Inflammatory macrophage treated with lipopolysaccharide for 1 hour (primary cell): ENCODE measurements around the gene SYCP2L.
"Not testable (repeated sequence)": the region's sequence is repeated elsewhere in the genome, so short reads cannot be mapped to it uniquely, and the experiment has no call there.

Source experiments
- DNase-seq, 2 donors: peaks; one replicate each; pipeline ENCODE4 v3.0.0-alpha.2; 2020 to 2022

The SYCP2L gene

DNA sequence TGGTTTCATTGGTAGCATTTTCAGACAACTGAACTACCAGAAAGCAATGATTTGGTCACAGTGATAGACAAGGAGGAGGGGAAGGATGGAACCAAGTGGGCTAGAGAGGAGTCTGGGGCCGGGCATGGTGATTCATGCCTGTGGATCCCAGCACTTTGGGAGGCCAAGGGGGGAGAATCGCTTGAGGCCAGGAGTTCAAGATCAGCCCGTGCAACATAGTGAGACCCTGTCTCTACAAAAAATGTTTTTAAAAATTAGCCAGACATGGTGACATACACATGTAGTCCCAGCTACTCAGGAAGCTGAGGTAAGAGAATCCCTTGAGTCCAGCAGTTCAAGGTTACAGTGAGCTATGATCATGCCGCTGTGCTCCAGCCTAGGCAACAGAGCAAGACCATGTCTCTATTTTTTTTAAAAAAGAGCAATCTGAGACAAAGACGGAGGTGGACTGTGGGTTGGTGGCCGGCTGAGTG lies 70.6 kb downstream of the SYCP2L start:
- no peak for DNase-seq

DNA sequence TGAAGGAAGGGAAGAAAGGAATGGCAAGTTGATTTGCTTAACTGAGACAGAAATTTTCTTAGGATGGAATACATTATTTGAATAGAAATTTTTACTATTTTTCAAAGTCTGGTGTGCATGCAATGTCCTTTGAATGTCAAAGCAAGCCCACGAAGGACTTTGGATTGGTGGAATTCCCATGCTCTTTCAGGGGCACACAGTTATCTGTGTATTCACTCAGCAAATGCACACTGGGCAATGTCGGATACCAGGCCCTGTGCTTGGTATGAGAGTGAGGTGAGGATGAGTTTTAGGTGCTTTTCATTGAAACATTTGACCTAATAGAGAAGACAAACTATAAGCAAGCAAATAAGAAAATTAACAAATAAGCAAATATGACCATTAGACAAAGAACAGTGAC lies 73.3 kb downstream of the SYCP2L start:
- no peak for DNase-seq

DNA sequence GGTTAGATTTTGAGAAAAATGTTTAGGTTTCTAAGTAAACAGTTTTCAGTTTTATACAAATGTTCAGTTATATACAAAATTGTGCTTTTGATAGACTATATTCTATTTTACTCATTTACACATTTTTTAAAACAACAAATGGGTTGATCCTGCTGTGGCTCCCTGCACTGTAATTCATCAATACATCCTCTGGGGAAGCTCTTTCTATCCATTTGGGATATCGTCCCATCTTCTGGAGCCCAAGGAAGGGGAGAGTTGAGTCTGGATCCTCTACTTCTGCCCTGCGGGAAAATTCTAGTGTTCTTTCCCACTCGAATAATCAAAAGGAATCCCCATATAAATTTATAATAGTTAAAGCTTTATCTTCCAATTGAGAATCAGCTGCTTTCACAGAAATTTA lies 75.0 kb downstream of the SYCP2L start:
- no peak for DNase-seq

DNA sequence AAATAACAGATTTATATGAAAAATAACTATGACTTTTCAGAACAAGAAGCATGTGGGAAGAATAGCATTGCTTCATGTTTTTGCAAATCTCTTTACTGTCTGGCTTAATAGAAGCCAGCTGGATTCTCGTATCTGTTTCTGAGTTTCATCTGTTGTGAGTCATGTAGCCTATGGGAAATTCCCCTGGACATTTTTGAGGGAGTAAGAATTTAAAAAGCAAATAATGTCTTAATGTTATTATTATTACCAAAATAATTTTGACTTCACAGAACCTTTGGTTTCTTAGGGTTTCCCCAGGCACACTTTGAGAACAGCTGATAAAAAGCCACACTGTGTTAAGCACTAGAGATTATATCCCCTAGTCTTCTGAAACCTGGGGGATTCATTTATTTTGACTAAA lies 75.8 kb downstream of the SYCP2L start:
- DNase-seq: peak; percentile 33 to 62

DNA sequence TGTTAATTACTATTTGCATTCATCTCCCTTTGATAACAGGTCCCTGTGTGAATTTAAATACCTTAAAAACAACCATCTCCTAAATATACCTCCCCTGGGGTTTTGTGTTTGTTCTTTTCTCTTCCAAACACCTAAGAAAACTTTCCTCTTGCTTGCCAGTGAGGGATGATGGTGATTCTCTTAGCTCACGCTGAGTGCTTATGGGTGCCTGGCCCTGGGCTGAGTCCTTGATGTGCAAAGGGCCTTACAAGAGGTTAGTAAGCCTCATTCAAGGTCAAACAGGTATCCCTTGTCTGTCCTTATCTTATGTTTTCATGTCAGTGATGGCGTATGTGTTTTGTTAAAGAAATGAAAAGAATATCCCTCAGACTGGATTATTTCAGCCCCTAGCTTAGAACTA lies 76.3 kb downstream of the SYCP2L start:
- no peak for DNase-seq

DNA sequence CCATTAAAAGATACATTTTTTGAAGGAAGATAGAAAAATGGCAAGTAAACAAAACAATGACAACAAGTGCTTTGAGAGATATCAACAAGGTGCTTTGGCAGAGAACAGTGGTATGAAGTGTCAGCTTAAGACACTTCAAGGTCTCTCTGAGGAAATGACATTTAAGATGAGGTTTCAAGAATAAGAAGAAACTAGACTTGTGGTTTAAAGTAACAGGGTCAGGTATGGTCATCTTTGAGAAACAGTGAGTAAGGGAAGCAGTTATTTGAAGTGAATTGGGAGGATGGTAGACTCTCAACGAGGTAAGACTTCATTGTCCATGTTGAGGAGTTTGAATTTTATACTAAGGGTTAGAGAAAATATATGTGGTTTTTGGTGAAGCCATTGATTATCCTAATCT lies 77.8 kb downstream of the SYCP2L start:
- no peak for DNase-seq

DNA sequence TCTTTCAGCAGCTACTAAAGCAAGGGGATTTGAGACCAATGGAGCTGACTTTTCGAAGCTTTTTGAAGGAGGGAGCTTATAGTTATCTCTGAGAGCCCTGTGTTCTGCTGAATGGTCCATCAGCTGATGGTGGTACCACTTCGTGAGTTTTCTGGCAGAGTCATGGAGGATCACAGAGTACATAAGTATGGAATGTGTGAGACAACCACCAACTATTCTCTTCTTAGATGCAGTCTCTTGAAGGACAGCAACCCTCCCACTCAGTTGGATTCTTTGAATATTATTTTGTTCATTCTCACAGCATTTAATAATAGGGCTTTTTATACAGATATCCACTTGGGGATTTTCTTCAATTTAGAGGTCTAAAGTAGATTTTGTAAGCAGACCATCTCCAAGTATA lies 81.9 kb downstream of the SYCP2L start:
- DNase-seq: no peak

DNA sequence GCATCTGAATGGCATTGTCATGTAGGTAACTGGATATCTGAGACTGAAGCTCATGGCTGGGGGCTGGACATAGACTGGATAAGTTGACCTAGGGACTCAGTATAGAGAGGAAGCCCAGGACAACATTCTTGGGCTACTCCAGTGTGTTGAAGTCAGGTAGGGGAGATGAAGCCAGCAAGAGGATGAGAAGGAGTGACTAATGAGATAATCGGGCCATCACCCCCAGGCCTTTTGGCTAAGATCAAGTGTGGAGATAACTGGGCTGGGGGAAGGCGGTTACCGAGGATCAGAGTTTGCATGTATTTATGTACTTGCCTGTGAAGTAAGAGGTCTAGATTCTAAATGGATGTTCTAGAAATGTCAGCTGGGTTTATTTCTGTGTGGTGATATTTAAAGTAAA lies 83.9 kb downstream of the SYCP2L start:
- DNase-seq: no peak

DNA sequence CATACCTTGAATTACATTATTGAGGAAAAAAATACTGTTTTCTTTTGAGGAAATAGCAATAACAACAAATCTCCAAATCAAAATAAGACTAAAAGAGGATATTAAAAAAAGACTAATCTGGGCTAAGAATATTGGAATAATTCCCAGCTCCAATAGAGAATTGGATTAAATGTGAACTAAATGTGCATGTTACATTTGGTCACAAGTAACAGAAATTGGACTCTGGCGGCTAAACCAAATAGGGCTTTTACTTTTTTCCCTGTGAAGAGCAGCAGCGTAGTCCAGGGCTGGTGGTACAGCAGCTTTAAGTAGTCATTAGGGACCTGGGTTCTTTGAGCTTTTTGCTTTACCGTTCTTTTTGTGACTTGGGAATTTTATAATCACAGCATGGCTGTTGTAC lies 85.3 kb downstream of the SYCP2L start:
- DNase-seq: no peak

DNA sequence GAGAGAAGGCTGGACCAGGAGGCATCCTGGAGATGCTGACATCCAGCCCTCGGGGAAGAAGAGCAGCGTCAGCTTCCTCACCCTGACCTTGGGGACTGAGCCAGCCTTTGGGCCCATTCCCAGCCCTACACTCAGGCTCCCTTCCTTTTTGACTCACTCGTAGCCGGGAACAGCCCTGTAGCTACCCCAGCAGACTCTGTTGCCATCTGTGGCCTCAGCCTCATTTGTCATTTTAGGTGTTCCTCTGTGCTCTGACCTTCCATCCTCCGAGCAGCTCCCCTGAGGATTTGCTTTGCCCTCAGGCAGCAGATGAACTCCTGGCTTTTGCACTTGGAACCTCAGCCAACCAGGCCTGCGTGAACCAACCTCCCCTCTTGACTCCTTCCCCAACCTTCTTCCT lies 89.7 kb downstream of the SYCP2L start:
- no peak for DNase-seq

DNA sequence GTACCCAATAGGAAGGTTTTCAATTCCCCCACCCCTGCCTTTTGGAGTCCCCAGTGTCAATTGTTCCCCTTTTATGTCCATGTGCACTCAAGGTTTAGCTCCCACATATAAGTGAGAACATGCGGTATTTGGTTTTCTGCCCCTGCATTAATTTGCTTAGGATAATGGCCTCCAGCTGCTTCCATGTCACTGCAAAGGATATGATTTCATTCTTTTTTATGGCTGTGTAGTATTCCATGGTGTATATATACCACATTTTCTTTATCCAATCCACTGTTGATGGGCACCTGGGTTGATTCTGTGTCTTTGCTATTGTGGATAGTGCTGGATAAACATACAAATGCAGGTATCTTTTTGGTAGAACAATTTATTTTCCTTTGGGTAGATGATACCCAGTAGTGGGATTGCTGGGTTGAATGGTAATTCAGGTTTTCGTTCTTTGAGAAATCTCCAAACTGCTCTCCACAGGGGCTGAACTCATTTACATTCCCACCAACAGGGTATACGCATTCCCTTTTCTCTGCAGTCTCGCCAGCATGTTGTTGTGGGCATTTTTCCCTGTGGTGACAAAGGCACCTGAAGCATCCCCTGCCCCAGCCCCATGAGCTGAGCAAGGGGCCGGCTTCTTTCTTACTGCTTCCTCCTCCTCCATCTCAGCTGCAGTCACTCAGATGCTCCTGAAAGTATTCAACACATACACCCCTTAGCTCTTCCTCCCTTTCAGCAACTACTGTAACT lies 90.5 kb downstream of the SYCP2L start:
- DNase-seq: no peak

DNA sequence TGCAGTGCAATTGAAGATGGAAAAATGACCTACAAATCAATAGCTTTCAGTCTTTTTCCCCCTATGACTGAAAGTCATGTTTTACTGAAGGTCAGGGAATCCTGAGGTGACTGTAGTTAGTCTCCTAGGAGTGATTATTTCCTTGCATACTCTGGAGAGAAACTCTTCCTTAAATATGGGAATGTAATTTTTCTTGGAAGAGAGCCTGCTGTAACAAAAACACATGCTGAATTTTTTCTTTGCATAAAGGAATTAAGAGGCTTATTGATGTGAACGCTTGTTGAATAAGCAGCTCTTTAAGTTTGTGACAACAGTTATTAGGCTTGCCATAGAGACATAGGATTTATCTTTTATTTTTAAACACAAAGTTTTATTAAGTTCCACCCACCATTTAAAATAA lies 92.8 kb downstream of the SYCP2L start:
- no peak for DNase-seq

DNA sequence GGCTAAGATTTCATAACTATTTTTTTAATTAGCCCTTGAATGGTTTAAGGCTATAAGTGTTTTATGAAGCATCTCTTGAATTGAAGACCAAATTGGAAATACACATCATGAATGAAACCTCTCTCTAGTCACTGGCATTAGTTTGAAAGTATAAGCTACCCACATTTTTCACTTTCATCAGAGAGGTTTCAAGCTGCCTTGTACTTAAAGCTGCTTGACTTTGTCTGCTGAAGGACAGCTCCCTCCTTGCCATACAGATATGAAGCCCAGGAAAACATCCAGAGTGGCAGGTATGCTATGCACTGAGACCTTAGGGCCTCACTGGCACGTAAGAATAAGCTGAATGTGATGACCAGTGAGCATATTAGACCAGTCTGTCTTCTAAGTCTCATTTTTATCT lies 94.6 kb downstream of the SYCP2L start:
- DNase-seq: no peak

DNA sequence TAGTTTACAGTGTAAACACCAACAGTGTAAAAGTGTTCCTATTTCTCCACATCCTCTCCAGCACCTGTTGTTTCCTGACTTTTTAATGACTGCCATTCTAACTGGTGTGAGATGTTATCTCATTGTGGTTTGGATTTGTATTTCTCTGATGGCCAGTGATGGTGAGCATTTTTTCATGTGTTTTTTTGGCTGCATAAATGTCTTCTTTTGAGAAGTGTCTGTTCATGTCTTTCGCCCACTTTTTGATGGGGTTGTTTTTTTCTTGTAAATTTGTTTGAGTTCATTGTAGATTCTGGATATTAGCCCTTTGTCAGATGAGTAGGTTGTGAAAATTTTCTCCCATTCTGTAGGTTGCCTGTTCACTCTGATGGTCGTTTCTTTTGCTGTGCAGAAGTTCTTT lies 98.1 kb downstream of the SYCP2L start:
- DNase-seq: not testable (repeated sequence)

DNA sequence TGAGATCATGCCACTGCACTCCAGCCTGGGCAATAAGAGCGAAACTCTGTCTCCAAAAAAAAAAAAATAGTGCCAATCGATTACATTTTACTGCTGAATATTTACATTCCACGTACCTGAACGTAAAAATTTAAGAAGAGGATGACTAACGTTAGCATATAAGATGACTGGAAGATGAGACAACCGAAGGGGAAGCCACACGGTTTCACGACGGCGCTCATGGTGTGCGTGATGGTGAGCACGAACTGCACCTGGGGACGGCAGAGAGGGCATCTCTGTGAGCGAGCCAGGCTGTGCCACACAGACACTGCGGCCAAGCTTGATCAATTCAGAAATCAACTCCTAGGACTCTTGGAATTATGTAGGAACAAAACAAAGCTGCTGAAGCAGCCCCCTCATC lies 102.7 kb downstream of the SYCP2L start:
- DNase-seq: no peak

DNA sequence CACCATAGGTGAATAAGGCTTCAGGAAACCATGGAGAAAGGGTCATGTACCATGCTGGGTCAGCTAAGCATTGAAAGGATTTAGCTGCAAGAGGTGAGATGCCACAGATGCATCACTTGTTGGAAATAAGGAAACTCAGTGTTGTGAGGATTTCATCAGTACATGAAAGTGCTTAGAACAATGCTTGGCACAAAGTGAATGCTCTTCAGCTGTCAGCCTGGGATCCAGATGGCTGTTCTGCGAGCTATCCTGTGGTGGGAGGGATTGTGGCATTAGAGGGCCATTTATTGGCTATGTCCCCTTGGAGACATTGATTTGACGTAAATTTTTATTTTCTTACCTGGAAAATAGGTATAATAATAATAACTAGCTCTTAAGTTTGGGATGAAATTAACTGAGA lies 104.3 kb downstream of the SYCP2L start:
- DNase-seq: no peak

DNA sequence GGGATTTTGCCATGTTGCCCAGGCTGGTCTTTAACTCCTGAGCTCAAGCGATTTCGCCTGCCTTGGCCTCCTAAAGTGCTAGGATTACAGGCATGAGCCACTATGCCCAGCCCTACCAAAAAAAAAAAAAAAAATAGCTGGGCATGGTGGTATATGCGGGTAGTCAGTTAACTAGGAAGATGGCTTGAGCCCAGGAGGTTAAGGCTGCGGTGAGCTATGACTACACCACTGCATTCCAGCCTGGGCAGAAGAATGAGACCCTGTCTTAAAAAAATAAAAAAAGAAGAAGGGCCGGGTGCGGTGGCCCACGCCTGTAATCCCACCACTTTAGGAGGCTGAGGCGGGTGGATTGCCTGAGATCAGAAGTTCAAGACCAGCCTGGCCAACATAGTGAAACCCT lies 107.0 kb downstream of the SYCP2L start:
- DNase-seq: no peak

DNA sequence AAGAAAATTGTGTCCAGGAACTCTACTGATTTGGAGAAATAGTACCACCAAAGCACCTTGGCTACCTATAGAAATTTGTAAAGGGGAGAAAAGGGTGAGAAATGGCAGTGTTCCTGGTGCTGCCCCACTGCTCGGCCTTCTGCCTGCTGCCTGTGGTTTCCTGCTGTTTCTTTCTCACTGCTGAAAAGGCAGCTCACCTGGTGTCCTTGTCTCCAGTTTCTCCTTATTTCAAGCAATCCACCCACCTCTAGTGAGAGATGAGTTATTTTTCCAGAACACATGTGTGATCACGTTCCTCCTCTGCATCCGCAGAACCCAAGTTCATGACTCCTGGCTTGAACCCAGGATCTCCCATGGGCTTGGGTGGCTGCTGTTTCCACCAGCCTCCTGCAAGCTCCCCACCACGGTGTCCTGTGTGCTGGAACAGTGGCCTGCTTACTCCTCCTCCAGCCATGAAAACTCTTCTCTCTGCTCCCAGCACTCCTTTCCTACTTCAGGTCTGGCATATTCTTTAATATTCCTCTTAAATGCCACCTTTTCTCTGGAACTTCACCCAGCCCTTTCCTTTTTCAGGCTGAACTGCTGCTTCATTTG lies 108.4 kb downstream of the SYCP2L start:
- no peak for DNase-seq

DNA sequence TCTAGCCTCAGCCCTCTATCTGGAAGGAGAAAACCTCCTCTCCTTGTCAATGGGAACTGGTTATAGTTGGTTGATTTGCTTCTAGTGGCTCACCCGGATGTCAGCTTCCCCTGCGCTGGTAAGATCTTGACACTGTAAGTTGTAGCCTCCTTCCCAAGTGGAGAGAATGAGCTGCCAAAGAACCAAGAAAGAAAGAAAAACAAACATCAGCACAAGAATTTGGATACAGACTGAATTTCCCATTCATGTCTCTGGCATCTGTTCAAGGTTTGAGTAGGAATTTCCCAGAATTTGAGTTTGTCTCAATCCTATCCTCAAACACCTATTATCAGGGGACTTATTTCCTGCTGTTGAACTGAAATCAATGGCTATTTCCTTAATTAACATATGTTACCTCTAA lies 113.1 kb downstream of the SYCP2L start:
- DNase-seq: no peak

DNA sequence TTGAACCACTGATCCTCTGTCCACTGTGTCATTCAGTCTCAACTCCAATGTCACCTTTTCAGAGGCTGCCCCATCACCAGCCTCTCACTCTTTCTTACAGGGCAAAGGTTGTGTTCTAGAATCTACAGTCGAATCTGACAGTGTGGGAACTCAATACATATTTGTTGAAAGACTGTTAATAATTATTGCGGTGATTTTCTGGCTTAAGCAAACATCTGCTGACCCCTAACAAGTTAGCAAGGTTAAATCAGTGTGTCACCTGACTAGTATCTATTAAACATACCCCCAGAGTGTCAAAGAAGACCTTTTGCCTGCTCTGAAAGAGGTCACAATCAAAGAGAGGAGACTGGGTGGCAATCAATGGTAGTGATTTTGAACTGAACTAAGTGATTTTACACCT lies 115.3 kb downstream of the SYCP2L start:
- DNase-seq: no peak

DNA sequence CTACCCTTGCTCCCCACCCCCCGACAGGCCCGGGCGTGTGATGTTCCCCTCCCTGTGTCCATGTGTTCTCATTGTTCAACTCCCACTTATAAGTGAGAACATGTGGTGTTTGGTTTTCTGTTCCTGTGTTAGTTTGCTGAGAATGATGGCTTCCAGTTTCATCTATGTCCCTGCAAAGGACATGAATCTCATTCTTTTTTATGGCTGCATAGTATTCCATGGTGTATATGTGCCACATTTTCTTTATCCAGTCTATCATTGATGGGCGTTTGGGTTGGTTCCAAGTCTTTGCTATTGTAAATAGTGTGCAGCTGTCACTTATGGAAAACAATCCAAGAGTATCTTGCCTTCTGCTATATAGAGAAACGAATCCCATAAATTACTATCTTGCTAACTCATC lies 116.4 kb downstream of the SYCP2L start:
- DNase-seq: not testable (repeated sequence)

DNA sequence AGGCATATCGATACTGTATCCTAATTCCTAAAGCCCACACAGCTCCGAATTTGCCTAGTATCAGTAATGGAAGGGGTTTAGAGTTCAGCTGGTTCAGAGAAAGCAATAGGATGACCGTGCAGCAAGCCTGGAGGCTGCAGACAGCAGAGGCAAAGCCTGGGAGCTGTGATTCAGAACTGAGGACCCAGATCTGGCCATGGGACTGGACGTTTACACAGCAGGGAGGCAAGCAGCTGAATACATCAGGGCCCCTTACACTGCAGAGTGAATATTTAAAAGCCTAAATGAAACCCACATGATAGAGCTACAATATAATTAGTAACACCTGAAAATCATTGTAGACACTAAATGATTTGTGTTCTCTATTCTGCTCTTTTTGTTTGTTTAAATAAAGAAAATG lies 119.2 kb downstream of the SYCP2L start:
- no peak for DNase-seq

DNA sequence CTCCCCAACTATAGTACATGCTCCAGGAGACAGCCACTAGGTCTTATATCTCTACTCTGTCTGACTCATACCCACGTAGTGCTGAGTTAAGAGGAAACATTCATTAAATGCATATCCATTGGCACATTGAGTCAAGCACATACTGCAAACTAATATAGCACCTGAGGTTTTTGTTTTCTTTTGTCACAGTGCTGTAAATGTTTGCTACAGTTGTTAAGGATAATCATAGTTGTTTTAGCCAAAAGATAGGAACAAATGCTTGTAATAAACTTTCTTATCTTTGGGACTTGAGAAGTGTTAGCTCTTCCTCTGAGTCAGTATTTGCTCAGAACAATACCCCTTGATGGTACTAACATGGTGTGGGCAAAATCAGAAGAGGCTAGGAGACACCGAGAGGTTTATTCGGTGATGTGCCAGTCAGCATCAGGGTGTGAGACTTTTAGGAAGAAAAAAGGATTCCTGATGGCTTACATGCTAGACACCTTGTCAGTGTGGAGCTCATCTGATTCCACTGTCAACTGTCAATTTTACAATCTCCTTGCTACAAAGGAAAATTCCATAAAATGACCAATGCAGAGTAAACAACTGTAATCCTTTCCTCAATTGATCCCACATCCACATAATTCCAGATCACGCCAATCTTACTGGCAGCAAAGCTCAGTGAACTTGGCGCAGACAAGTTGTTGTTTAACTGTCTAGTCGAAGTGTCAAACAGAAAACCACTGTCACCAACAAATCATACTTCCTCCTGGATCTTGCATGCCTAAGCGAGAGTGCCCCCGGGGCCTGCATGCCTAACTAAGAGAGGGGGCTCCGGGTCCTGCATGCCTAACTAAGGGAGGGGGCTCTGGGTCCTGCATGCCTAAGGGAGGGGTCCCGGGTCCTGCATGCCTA lies 121.1 kb downstream of the SYCP2L start:
- DNase-seq: no peak

DNA sequence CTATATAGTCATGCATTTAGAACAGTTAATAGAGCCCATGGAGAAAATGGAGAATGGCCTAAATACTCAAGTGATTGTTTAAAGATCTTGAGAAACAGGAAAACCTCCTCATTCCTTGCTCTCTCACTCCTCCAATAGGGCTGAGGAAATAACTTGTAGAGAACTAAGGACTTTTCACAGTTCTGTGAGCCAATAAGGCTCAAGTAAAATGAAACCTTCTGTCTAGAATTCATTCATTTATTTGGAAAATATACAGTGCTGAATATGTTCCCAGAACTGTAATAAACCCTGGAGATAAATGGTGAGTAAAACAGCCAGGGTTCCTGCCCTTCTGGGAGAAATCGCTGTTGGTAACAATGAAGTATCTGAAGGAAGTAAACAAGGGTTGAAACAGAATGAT lies 122.0 kb downstream of the SYCP2L start:
- no peak for DNase-seq
